ENCODE data around the gene LSM3.

Gene LSM3

GRCh38 chr3:14178247-14179113, at the start of gene LSM3, which contains the start of gene XPC:
LSM3 (plus strand) TSS chr3:14178817; CDS start chr3:14178861, 44 bp downstream.
XPC (minus strand) TSS chr3:14178601; CDS start chr3:14178568, 33 bp downstream.
- ATAC-seq, result peak; percentile 94
- peak within 1 kb of the TSS; percentile 99 for H3K27ac Mint-ChIP-seq
- H3K4me1 Mint-ChIP-seq, result peaks cover 44% of the 10 kb centered on the region
- no peaks in the 10 kb centered on the region for H3K9me3 Mint-ChIP-seq
- H3K36me3 Mint-ChIP-seq, result peaks cover 57% of the 10 kb centered on the region
- DNase-seq (ENCODE audit: low spot score in 2 of 2), result peak; percentile 96 to 99
- peak within 1 kb of the TSS; percentile 86 for H3K4me3 Mint-ChIP-seq

DNA sequence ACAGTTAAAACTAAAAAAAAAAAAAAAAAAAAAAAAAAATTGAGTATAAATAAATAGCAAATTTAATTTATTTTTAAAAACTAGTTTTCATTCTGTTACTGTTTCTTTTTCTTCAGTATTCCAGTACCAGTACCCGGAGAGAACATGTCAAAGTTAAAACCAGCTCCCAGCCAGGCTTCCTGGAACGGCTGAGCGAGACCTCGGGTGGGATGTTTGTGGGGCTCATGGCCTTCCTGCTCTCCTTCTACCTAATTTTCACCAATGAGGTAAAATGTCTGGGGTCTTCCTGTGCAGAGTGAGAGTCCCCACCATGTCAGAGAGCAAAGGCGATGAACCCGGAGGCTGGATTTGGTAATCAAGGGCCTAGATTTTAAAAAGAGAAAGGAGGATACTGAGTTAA, 49.3 kb upstream of the LSM3 start:
- H3K36me3 Mint-ChIP-seq, result peaks cover 85% of the 10 kb centered on the region
- peak overlapping the region; percentile 41 for H3K27ac Mint-ChIP-seq
- no peak for DNase-seq (ENCODE audit: low spot score in 2 of 2)
- ATAC-seq, result no peak
- no peak overlapping the region for H3K4me3 Mint-ChIP-seq
- H3K9me3 Mint-ChIP-seq, result no peaks in the 10 kb centered on the region
- H3K4me1 Mint-ChIP-seq, result peaks cover 42% of the 10 kb centered on the region

- peaks cover 42% of the 10 kb centered on the region for H3K4me1 Mint-ChIP-seq
- no peak overlapping the region for H3K4me3 Mint-ChIP-seq
- H3K9me3 Mint-ChIP-seq, result no peaks in the 10 kb centered on the region
- ATAC-seq, result no peak
- DNase-seq (ENCODE audit: low spot score in 2 of 2), result no peak
- H3K27ac Mint-ChIP-seq, result peak overlapping the region; percentile 41
- peaks cover 86% of the 10 kb centered on the region for H3K36me3 Mint-ChIP-seq
Observed at GRCh38 chr3:14130230-14130629, 48.4 kb upstream of the LSM3 start.

- H3K9me3 Mint-ChIP-seq, result no peaks in the 10 kb centered on the region
- peaks cover 41% of the 10 kb centered on the region for H3K4me1 Mint-ChIP-seq
- ATAC-seq (no peak), DNase-seq (ENCODE audit: low spot score in 2 of 2) (no peak)
- H3K27ac Mint-ChIP-seq, result no peak overlapping the region
- peaks cover 86% of the 10 kb centered on the region for H3K36me3 Mint-ChIP-seq
- no peak overlapping the region for H3K4me3 Mint-ChIP-seq
Observed at GRCh38 chr3:14130707-14131106, 47.9 kb upstream of the LSM3 start.

DNA sequence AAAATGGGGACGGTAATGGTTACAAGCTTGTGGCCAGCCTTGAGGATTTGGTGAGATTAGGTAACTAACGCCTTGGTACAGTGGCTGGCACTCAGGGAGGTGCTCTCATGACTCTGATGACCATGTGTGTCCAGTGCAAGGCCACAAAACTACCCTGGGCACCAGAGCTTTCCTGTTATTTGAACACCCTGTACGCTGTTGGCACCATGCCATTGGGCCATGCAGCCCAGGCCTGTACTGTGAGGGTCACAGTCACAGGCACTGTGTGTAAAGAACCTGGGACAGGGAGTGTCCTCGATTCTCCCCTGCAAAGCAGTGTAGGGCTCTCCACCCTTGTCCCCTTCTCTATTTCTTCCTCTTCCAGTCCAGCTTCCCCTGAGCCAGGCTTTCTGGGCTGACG, 47.5 kb upstream of the LSM3 start:
- H3K4me3 Mint-ChIP-seq, result no peak overlapping the region
- H3K36me3 Mint-ChIP-seq, result peaks cover 86% of the 10 kb centered on the region
- H3K4me1 Mint-ChIP-seq, result peaks cover 41% of the 10 kb centered on the region
- ATAC-seq, result no peak
- no peak for DNase-seq (ENCODE audit: low spot score in 2 of 2)
- H3K9me3 Mint-ChIP-seq, result no peaks in the 10 kb centered on the region
- H3K27ac Mint-ChIP-seq, result no peak overlapping the region

GRCh38 chr3:14132120-14132519, 46.5 kb upstream of the LSM3 start:
- ATAC-seq (no peak), DNase-seq (ENCODE audit: low spot score in 2 of 2) (no peak)
- Mint-ChIP-seq H3K9me3 (no peaks in the 10 kb centered on the region), H3K4me1 (peaks cover 31% of the 10 kb centered on the region), H3K4me3 (no peak overlapping the region), H3K36me3 (peaks cover 88% of the 10 kb centered on the region), H3K27ac (peak overlapping the region; percentile 76)

- H3K36me3 Mint-ChIP-seq, result peaks cover 90% of the 10 kb centered on the region
- H3K9me3 Mint-ChIP-seq, result no peaks in the 10 kb centered on the region
- peak overlapping the region; percentile 76 for H3K27ac Mint-ChIP-seq
- no peak for DNase-seq (ENCODE audit: low spot score in 2 of 2)
- ATAC-seq, result no peak
- H3K4me3 Mint-ChIP-seq, result no peak overlapping the region
- H3K4me1 Mint-ChIP-seq, result peaks cover 26% of the 10 kb centered on the region
Observed at GRCh38 chr3:14132689-14133088, 45.9 kb upstream of the LSM3 start.

DNA sequence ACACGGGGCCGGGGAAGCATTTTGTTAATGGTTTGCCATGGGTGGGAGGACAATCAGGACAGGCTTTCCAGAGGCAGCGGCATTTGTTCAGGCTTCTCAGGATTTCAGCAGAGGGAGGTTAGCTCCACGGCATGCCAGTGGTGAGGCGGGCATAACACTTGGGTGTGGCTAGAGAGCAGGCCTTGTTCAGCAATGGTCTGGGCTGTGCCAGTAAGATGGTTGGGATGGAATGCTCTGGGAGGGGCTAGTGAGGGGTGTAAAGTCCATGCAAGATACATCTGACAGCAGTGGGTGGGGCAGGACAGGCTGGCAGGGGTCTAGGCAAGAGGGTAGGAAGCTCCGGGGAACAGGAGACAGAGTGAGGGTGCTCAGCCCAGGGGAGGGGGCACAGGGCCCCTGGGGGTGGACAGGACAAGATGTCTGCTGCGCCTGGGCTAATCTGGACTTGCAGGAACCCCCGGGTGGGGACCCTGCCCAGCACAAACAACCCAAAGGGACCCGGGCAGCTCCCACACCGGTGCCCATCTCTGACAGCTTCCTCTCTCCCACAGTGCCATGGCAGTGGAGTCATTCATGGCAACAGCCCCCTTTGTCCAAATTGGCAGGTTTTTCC, 45.3 kb upstream of the LSM3 start:
- H3K27ac Mint-ChIP-seq, result peak overlapping the region; percentile 76
- ATAC-seq, result no peak
- H3K4me1 Mint-ChIP-seq, result peaks cover 20% of the 10 kb centered on the region
- no peaks in the 10 kb centered on the region for H3K9me3 Mint-ChIP-seq
- no peak overlapping the region for H3K4me3 Mint-ChIP-seq
- H3K36me3 Mint-ChIP-seq, result peaks cover 90% of the 10 kb centered on the region
- DNase-seq (ENCODE audit: low spot score in 2 of 2), result no peak

GRCh38 chr3:14133876-14134275, 44.7 kb upstream of the LSM3 start:
- Mint-ChIP-seq H3K9me3 (no peaks in the 10 kb centered on the region), H3K4me3 (no peak overlapping the region), H3K36me3 (peaks cover 88% of the 10 kb centered on the region), H3K4me1 (peaks cover 14% of the 10 kb centered on the region), H3K27ac (peak overlapping the region; percentile 76)
- no peak for ATAC-seq
- DNase-seq (ENCODE audit: low spot score in 2 of 2), result no peak

DNA sequence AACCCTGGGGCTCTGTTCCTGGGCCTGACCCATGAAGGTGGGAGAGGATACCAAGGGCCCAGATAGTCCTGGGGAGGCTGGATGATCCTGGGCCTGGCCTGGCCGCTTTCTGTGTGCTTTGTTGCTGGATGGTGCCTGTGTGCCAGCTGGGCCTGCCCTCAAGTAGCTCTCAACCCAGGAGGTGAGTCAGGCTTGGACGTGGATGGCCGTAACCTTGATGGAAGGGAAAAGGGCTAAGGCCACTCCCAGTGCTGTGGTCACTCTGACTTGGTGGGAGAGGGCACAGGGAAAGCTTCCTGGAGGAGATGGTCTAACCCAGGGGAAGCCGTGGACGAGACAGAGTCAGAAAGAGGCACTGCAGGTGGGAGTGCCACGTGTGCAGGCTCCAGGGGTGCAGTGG, 44.3 kb upstream of the LSM3 start:
- ATAC-seq (no peak), DNase-seq (ENCODE audit: low spot score in 2 of 2) (no peak)
- peak overlapping the region; percentile 76 for H3K27ac Mint-ChIP-seq
- peaks cover 84% of the 10 kb centered on the region for H3K36me3 Mint-ChIP-seq
- no peak overlapping the region for H3K4me3 Mint-ChIP-seq
- H3K4me1 Mint-ChIP-seq, result peaks cover 13% of the 10 kb centered on the region
- no peaks in the 10 kb centered on the region for H3K9me3 Mint-ChIP-seq

GRCh38 chr3:14135581-14135980, 43.0 kb upstream of the LSM3 start:
- no peak for ATAC-seq
- Mint-ChIP-seq H3K4me1 (peaks cover 23% of the 10 kb centered on the region), H3K9me3 (no peaks in the 10 kb centered on the region), H3K27ac (peak overlapping the region; percentile 52), H3K36me3 (peaks cover 83% of the 10 kb centered on the region), H3K4me3 (no peak overlapping the region)
- no peak for DNase-seq (ENCODE audit: low spot score in 2 of 2)

- Mint-ChIP-seq H3K4me1 (peaks cover 36% of the 10 kb centered on the region), H3K4me3 (no peak overlapping the region), H3K9me3 (no peaks in the 10 kb centered on the region), H3K36me3 (peaks cover 81% of the 10 kb centered on the region), H3K27ac (peak overlapping the region; percentile 52)
- no peak for ATAC-seq
- no peak for DNase-seq (ENCODE audit: low spot score in 2 of 2)
Observed at GRCh38 chr3:14137004-14137403, 41.6 kb upstream of the LSM3 start.

DNA sequence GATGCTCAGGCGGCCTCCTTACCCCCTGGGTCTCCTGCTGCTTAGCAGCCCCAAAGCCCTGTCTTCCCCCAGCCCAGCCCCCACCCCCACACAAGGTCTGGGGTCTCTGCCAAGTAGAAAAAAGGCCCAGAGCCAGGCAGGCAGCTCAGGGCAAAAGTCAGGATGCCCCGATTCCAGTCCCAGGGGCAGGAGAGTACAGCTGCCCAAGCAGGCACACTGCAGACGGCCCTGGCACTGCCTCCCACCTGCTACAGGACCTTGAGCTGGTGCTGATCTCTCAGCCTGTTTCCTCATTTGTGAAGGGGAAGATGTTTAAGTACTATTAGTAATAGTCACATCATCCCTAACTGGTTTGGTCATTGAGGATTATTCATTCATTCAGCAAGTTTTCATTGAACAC, 41.2 kb upstream of the LSM3 start:
- DNase-seq (ENCODE audit: low spot score in 2 of 2) (no peak), ATAC-seq (no peak)
- Mint-ChIP-seq H3K4me1 (peaks cover 36% of the 10 kb centered on the region), H3K36me3 (peaks cover 81% of the 10 kb centered on the region), H3K27ac (no peak overlapping the region), H3K4me3 (no peak overlapping the region), H3K9me3 (no peaks in the 10 kb centered on the region)

GRCh38 chr3:14138109-14138877, 40.3 kb upstream of the LSM3 start:
- no peak overlapping the region for H3K4me3 Mint-ChIP-seq
- H3K36me3 Mint-ChIP-seq, result peaks cover 80% of the 10 kb centered on the region
- peak overlapping the region; percentile 97 for H3K27ac Mint-ChIP-seq
- H3K4me1 Mint-ChIP-seq, result peaks cover 42% of the 10 kb centered on the region
- DNase-seq (ENCODE audit: low spot score in 2 of 2) (no peak), ATAC-seq (no peak)
- H3K9me3 Mint-ChIP-seq, result no peaks in the 10 kb centered on the region

GRCh38 chr3:14138878-14139655, 39.5 kb upstream of the LSM3 start:
- ATAC-seq (no peak), DNase-seq (ENCODE audit: low spot score in 2 of 2) (no peak)
- Mint-ChIP-seq H3K9me3 (no peaks in the 10 kb centered on the region), H3K4me3 (no peak overlapping the region), H3K27ac (peak overlapping the region; percentile 97), H3K4me1 (peaks cover 46% of the 10 kb centered on the region), H3K36me3 (peaks cover 75% of the 10 kb centered on the region)
